Tibial nerve (tissue), 4 donors: ENCODE results near the gene NPM1. TPM values are rescaled to one million over a fixed set of nuclear protein-coding genes. Genes with fewer than 3 reads are reported as not detected.

Experiments
- DNase-seq, 2 donors: peaks; one replicate each; pipeline ENCODE4 v3.0.0-alpha.2; 2019; ENCODE audit warnings: low spot score in 2 of 2
- H3K27ac ChIP-seq, 4 donors: fragments of 200-600 bp; sonication (generic) in 3 of 4; one replicate each; pipeline ENCODE4 v1.5.1; 2017 to 2019; ENCODE audit warnings: mild to moderate bottlenecking in 1 of 4
- H3K27me3 ChIP-seq, 2 donors: fragments of 200-600 bp; sonication (generic) in 1 of 2; one replicate each; pipeline versions ENCODE4 v1.5.1 to v1.6.0; 2017 to 2019
- H3K36me3 ChIP-seq, 3 donors: fragments of 200-600 bp; sonication (generic); one replicate each; pipeline ENCODE4 v1.5.1; 2018 to 2019
- H3K4me1 ChIP-seq, 4 donors: fragments of 200-600 bp; sonication (generic) in 3 of 4; one replicate each; pipeline ENCODE4 v1.5.1; 2017 to 2019
- H3K4me3 ChIP-seq, 4 donors: fragments of 200-600 bp; sonication (generic) in 3 of 4; one replicate each; pipeline ENCODE4 v1.5.1; 2017 to 2019; ENCODE audit warnings: mild to moderate bottlenecking in 1 of 4, moderate library complexity in 1 of 4
- H3K9me3 ChIP-seq, 4 donors: fragments of 200-600 bp; sonication (generic) in 3 of 4; one replicate each; pipeline ENCODE4 v1.5.1; 2017 to 2019
- EP300 ChIP-seq, 2 donors: sonication (generic); formaldehyde crosslinking; IDR thresholded peaks; one replicate each; pipeline ENCODE4 v1.6.1; 2017; ENCODE audit warnings: antibody characterized with exemption in 2 of 2, mild to moderate bottlenecking in 1 of 2
- POLR2A ChIP-seq, 2 donors: fragments of 450-650 bp; IDR thresholded peaks; one replicate each; pipeline ENCODE4 v1.6.1; 2017; ENCODE audit warnings: antibody characterized with exemption in 2 of 2, mild to moderate bottlenecking in 2 of 2, moderate library complexity in 2 of 2
- WGBS, 2 donors: methylation state at CpG; one replicate each; pipeline ENCODE4 v1.1.5; 2018; 5-methylcytosine and 5-hydroxymethylcytosine counted together
- total RNA-seq, 4 donors: library from RNA; depleted of rRNA; stranded (reverse); fragments of >200 nt; gene quantifications; one replicate each; pipeline ENCODE4 v1.1.0, GENCODE V29; 2016
- TF ChIP-seq, protein P1 (sequence below), 5 experiments: fragments of 200-600 bp in 3 of 5; fragments of 450-650 bp in 2 of 5; sonication (generic) in 3 of 5; IDR thresholded peaks; one replicate each; pipeline ENCODE4 v1.5.1; 2016 to 2019; ENCODE audit warnings: antibody characterized with exemption in 5 of 5, mild to moderate bottlenecking in 3 of 5, moderate library complexity in 2 of 5

NPM1 gene
- total RNA-seq, 4 donors from 2014 or later: 422 to 496 (median 444) TPM

DNA sequence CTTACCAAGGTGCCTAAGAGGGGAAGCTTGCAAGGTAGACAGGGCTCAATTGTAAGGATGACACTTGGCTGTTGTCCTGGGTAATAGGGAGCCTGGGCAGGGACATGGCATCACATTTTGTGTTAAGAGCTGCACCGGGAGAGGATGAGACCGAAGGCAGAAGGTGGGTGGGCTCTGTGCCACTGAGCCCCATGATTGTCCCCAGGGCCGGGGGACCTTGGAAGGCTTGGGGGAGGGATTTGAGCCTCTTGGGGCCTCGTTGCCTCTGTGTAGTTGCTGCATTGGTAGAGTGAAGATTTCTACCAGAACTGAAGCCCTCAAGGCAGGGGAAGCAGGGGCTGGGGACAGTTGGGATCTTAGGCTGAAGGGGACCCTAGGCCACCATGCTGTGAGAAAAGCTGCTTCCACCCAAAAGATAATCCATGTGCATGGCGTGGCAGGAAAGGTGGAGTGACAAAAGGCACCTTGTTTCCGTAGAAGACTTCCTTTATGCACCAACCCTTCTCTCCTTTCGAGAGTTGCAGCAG lies 43.7 kb downstream of the NPM1 start:
- 87 to 92% methylated on average over 7 of the region's 7 CpGs for WGBS, 2 donors
- H3K9me3 ChIP-seq: no peaks in the 10 kb centered on the region
- no peaks in the 10 kb centered on the region for H3K27me3 ChIP-seq
- DNase-seq: no peak
- H3K4me3 ChIP-seq: no peak overlapping the region
- H3K4me1 ChIP-seq: no peaks in the 10 kb centered on the region
- TF ChIP-seq, protein P1, sequence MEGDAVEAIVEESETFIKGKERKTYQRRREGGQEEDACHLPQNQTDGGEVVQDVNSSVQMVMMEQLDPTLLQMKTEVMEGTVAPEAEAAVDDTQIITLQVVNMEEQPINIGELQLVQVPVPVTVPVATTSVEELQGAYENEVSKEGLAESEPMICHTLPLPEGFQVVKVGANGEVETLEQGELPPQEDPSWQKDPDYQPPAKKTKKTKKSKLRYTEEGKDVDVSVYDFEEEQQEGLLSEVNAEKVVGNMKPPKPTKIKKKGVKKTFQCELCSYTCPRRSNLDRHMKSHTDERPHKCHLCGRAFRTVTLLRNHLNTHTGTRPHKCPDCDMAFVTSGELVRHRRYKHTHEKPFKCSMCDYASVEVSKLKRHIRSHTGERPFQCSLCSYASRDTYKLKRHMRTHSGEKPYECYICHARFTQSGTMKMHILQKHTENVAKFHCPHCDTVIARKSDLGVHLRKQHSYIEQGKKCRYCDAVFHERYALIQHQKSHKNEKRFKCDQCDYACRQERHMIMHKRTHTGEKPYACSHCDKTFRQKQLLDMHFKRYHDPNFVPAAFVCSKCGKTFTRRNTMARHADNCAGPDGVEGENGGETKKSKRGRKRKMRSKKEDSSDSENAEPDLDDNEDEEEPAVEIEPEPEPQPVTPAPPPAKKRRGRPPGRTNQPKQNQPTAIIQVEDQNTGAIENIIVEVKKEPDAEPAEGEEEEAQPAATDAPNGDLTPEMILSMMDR (IDR thresholded peaks at IDR 0.05): no peak
- TF ChIP-seq POLR2A (IDR thresholded peaks at IDR 0.05) (no peak), EP300 (IDR thresholded peaks at IDR 0.05) (no peak)
- no peaks in the 10 kb centered on the region for H3K36me3 ChIP-seq
- no peak overlapping the region for H3K27ac ChIP-seq

DNA sequence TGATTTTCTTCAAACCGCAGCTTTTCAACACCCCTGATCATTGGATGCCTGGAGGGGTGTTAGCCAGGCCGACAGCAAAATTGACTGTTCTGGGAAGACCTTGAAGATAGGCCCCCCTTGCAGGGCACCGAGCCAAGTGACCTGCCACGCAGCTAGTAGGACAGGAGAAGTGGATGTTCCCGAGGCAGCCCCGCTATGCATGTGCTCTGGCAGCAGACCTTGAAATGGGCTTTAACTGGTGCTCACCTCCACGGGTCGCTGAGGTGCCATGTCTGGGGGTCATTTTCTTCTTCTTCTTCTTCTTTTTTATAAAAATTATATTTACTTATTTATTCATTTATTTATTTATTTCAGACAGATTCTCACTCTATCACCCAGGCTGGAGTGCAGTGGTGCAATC lies 44.4 kb downstream of the NPM1 start:
- TF ChIP-seq, protein P1 (IDR thresholded peaks at IDR 0.05): no peak
- TF ChIP-seq EP300 (IDR thresholded peaks at IDR 0.05) (no peak), POLR2A (IDR thresholded peaks at IDR 0.05) (no peak)
- no peaks in the 10 kb centered on the region for H3K4me1 ChIP-seq
- H3K27me3 ChIP-seq: no peaks in the 10 kb centered on the region
- no peak for DNase-seq
- no peak overlapping the region for H3K4me3 ChIP-seq
- 83 to 87% methylated on average over 8 of the region's 8 CpGs for WGBS, 2 donors
- H3K9me3 ChIP-seq: no peaks in the 10 kb centered on the region
- no peaks in the 10 kb centered on the region for H3K36me3 ChIP-seq
- H3K27ac ChIP-seq: no peak overlapping the region

GRCh38 chr5:171432583-171433351 lies 45.1 kb downstream of the NPM1 start:
- no peak for DNase-seq
- no peaks in the 10 kb centered on the region for H3K4me1 ChIP-seq
- no peak overlapping the region for H3K27ac ChIP-seq
- no peaks in the 10 kb centered on the region for H3K9me3 ChIP-seq
- no peaks in the 10 kb centered on the region for H3K27me3 ChIP-seq
- TF ChIP-seq EP300 (IDR thresholded peaks at IDR 0.05) (no peak), POLR2A (IDR thresholded peaks at IDR 0.05) (no peak)
- TF ChIP-seq, protein P1 (IDR thresholded peaks at IDR 0.05): no peak
- H3K36me3 ChIP-seq: no peaks in the 10 kb centered on the region
- WGBS, 2 donors: 72 to 78% methylated on average over 13 to 16 of the region's 16 CpGs
- no peak overlapping the region for H3K4me3 ChIP-seq

- Histone ChIP-seq H3K9me3 (no peaks in the 10 kb centered on the region), H3K27ac (no peak overlapping the region), H3K27me3 (no peaks in the 10 kb centered on the region), H3K36me3 (no peaks in the 10 kb centered on the region), H3K4me3 (no peak overlapping the region), H3K4me1 (no peaks in the 10 kb centered on the region)
- WGBS, 2 donors: 50 to 60% methylated on average over 5 to 6 of the region's 6 CpGs
- DNase-seq: no peak
- TF ChIP-seq, protein P1 (IDR thresholded peaks at IDR 0.05): no peak
- TF ChIP-seq EP300 (IDR thresholded peaks at IDR 0.05) (no peak), POLR2A (IDR thresholded peaks at IDR 0.05) (no peak)
Measured at GRCh38 chr5:171433352-171433698, 45.7 kb downstream of the NPM1 start.

- TF ChIP-seq EP300 (IDR thresholded peaks at IDR 0.05) (no peak), POLR2A (IDR thresholded peaks at IDR 0.05) (no peak)
- TF ChIP-seq, protein P1 (IDR thresholded peaks at IDR 0.05): no peak
- no peak overlapping the region for H3K4me3 ChIP-seq
- no peak for DNase-seq
- H3K36me3 ChIP-seq: no peaks in the 10 kb centered on the region
- H3K27ac ChIP-seq: no peak overlapping the region
- H3K4me1 ChIP-seq: no peaks in the 10 kb centered on the region
- 85 to 86% methylated on average over 5 of the region's 5 CpGs for WGBS, 2 donors
- H3K27me3 ChIP-seq: no peaks in the 10 kb centered on the region
- no peaks in the 10 kb centered on the region for H3K9me3 ChIP-seq
Measured at GRCh38 chr5:171433982-171434676, 46.5 kb downstream of the NPM1 start.
